Activated gamma-delta T cell treated with Interleukin-2 at 50 U/mL for 16 hours (primary cell): ENCODE results near the gene PRF1.

Source experiments
- DNase-seq: peaks from one replicate; pipeline ENCODE4 v3.0.0-alpha.2; 2020

The PRF1 gene

GRCh38 chr10:70575874-70576802 is 26.4 kb downstream of the PRF1 start:
- peak; percentile 27 for DNase-seq

- no peak for DNase-seq
Measured at GRCh38 chr10:70575486-70575873, 27.1 kb downstream of the PRF1 start.

- DNase-seq, result no peak
Measured at GRCh38 chr10:70573599-70574506, 28.7 kb downstream of the PRF1 start.

GRCh38 chr10:70571636-70572439 is 30.7 kb downstream of the PRF1 start:
- DNase-seq, result no peak

GRCh38 chr10:70571236-70571635 is 31.3 kb downstream of the PRF1 start:
- no peak for DNase-seq

GRCh38 chr10:70568781-70569495 is 33.6 kb downstream of the PRF1 start:
- no peak for DNase-seq

- no peak for DNase-seq
Measured at GRCh38 chr10:70568113-70568512, 34.4 kb downstream of the PRF1 start.

- DNase-seq, result no peak
Measured at GRCh38 chr10:70567603-70568002, 34.9 kb downstream of the PRF1 start.

GRCh38 chr10:70566515-70567290 is 35.8 kb downstream of the PRF1 start:
- DNase-seq, result no peak

GRCh38 chr10:70565556-70566514 is 36.7 kb downstream of the PRF1 start:
- no peak for DNase-seq

GRCh38 chr10:70564901-70565351 is 37.6 kb downstream of the PRF1 start:
- DNase-seq, result no peak

- DNase-seq, result no peak
Measured at GRCh38 chr10:70564113-70564725, 38.3 kb downstream of the PRF1 start.

- DNase-seq, result no peak
Measured at GRCh38 chr10:70563230-70563629, 39.3 kb downstream of the PRF1 start.

GRCh38 chr10:70562036-70562755 is 40.3 kb downstream of the PRF1 start:
- no peak for DNase-seq

GRCh38 chr10:70561558-70561957 is 41.0 kb downstream of the PRF1 start:
- DNase-seq, result no peak

GRCh38 chr10:70561070-70561469 is 41.5 kb downstream of the PRF1 start:
- no peak for DNase-seq

GRCh38 chr10:70560511-70560941 is 42.0 kb downstream of the PRF1 start:
- no peak for DNase-seq

- DNase-seq, result no peak
Measured at GRCh38 chr10:70559861-70560260, 42.7 kb downstream of the PRF1 start.
